ENCODE data around the gene AURKA. TPM values are rescaled to one million over a fixed set of nuclear protein-coding genes. Genes with fewer than 3 reads are reported as not detected.

The AURKA gene
- polyA plus RNA-seq, 2 donors, result 5.5 to 8.7 TPM

DNA sequence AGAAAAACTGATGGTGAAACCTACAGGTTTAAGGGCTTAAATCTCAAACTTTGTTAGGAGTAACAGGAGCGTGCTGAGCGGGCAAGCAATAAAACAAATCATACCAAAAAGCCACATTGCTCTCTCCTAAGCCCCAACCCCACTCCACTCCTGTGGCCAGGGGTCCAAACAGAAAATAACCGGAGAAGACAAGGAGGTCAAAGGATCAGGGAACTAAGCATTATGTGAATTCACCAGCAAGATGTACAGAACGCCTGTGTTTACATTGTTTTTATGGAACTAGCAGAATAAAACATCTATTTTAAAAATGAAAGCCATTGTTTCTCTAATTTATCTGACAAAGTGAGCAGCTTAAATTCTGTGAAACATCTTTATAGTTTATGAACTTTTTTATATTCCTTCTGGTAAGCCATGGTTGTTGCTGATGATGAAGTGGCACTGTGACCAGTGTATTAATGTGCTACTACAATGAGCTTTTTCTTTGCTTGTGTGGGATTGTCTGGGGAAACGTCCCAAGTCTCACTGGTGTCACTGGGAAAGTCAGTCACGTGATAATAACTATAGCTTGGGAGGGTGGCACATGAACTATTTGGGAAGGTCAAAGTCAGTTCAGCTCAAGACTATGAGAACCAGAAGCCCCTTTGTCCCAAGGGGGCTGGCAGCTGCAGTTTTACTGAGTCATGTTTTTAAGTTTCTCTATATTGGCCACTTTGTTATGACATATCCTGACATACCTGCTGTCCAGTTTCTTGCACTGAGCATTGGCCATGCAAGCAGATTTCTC is 23.5 kb downstream of the AURKA start:
- H3K4me1 ChIP-seq (ENCODE audit: control insufficient read depth in 2 of 2, insufficient read depth in 2 of 2, low read length in 1 of 2), result no peaks in the 10 kb centered on the region
- H3K36me3 ChIP-seq (ENCODE audit: control insufficient read depth in 2 of 2, insufficient read depth in 2 of 2, low read length in 1 of 2), result peaks cover 9 to 10% of the 10 kb centered on the region in 2 donors
- WGBS, 2 donors, result 79 to 80% methylated on average over 6 of the region's 6 CpGs

DNA sequence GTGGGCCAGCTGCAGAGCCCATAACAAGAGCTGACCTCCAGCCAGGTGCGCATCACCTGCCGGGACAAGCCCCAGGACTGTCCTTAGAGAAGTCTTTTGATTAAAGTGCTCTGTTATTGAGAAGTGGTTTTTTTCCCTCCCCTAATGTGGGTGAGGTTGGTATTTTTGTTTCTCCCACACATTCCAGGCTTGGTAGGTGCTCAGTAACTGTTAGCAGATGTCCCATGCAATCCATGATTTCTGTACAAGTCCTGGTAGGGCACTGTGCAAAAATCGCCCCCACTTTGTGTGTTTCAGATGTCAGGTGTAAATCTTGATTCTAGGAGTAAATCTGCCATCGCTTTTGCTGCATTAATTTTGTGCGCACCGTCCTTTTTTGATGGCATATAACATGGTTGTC is 28.5 kb downstream of the AURKA start:
- Histone ChIP-seq H3K4me1 (ENCODE audit: control insufficient read depth in 2 of 2, insufficient read depth in 2 of 2, low read length in 1 of 2) (peaks cover 7 to 8% of the 10 kb centered on the region in 2 donors), H3K4me3 (ENCODE audit: low read depth in 1 of 2, low read length in 2 of 2) (no peak overlapping the region), H3K36me3 (ENCODE audit: control insufficient read depth in 2 of 2, insufficient read depth in 2 of 2, low read length in 1 of 2) (peaks cover 6 to 8% of the 10 kb centered on the region in 2 donors), H3K9me3 (ENCODE audit: control insufficient read depth in 2 of 2, insufficient read depth in 1 of 2, low read depth in 1 of 2, low read length in 1 of 2) (no peaks in the 10 kb centered on the region), H3K27me3 (ENCODE audit: control insufficient read depth in 1 of 2, insufficient read depth in 2 of 2, low read length in 2 of 2) (no peaks in the 10 kb centered on the region), H3K27ac (ENCODE audit: low read depth in 2 of 2, low read length in 1 of 2) (no peak overlapping the region)
- WGBS, 2 donors, result 93% methylated on average over 6 of the region's 6 CpGs

More for the DNA sequence above, 23.5 kb downstream of the AURKA start:
- Histone ChIP-seq H3K27me3 (ENCODE audit: control insufficient read depth in 1 of 2, insufficient read depth in 2 of 2, low read length in 2 of 2) (no peaks in the 10 kb centered on the region), H3K9me3 (ENCODE audit: control insufficient read depth in 2 of 2, insufficient read depth in 1 of 2, low read depth in 1 of 2, low read length in 1 of 2) (no peaks in the 10 kb centered on the region), H3K4me3 (ENCODE audit: low read depth in 1 of 2, low read length in 2 of 2) (no peak overlapping the region), H3K27ac (ENCODE audit: low read depth in 2 of 2, low read length in 1 of 2) (no peak overlapping the region)

GRCh38 chr20:56362833-56363413 is 29.1 kb downstream of the AURKA start:
- Histone ChIP-seq H3K4me3 (ENCODE audit: low read depth in 1 of 2, low read length in 2 of 2) (no peak overlapping the region), H3K9me3 (ENCODE audit: control insufficient read depth in 2 of 2, insufficient read depth in 1 of 2, low read depth in 1 of 2, low read length in 1 of 2) (no peaks in the 10 kb centered on the region), H3K27me3 (ENCODE audit: control insufficient read depth in 1 of 2, insufficient read depth in 2 of 2, low read length in 2 of 2) (no peaks in the 10 kb centered on the region), H3K27ac (ENCODE audit: low read depth in 2 of 2, low read length in 1 of 2) (no peak overlapping the region), H3K4me1 (ENCODE audit: control insufficient read depth in 2 of 2, insufficient read depth in 2 of 2, low read length in 1 of 2) (peaks cover 7 to 8% of the 10 kb centered on the region in 2 donors), H3K36me3 (ENCODE audit: control insufficient read depth in 2 of 2, insufficient read depth in 2 of 2, low read length in 1 of 2) (peaks cover 6 to 8% of the 10 kb centered on the region in 2 donors)
- WGBS, 2 donors, result 56 to 57% methylated on average over 8 of the region's 8 CpGs

DNA sequence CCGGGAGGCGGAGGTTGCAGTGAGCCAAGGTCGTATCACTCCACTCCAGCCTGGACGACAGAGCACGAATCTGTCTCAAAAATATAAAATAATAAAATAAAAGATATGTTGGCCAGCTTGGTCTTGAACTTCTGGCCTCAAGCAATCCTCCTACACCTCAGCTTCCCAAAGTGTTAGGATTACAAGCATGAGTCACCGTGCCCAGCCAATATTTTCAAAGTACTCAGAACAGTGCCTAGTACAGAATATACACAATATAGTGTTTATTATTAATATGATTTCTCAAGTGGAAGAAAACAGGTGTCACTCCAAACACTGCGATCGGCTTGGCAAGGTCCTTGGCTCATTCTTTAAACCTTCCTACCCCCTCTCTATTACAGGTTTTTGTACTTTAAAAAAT is 30.1 kb downstream of the AURKA start:
- WGBS, 2 donors, result 86 to 90% methylated on average over 8 of the region's 8 CpGs
- Histone ChIP-seq H3K4me3 (ENCODE audit: low read depth in 1 of 2, low read length in 2 of 2) (no peak overlapping the region), H3K4me1 (ENCODE audit: control insufficient read depth in 2 of 2, insufficient read depth in 2 of 2, low read length in 1 of 2) (peaks cover 7 to 8% of the 10 kb centered on the region in 2 donors), H3K9me3 (ENCODE audit: control insufficient read depth in 2 of 2, insufficient read depth in 1 of 2, low read depth in 1 of 2, low read length in 1 of 2) (no peaks in the 10 kb centered on the region), H3K27me3 (ENCODE audit: control insufficient read depth in 1 of 2, insufficient read depth in 2 of 2, low read length in 2 of 2) (no peaks in the 10 kb centered on the region), H3K27ac (ENCODE audit: low read depth in 2 of 2, low read length in 1 of 2) (no peak overlapping the region), H3K36me3 (ENCODE audit: control insufficient read depth in 2 of 2, insufficient read depth in 2 of 2, low read length in 1 of 2) (peaks cover 6 to 8% of the 10 kb centered on the region in 2 donors)

- H3K27me3 ChIP-seq (ENCODE audit: control insufficient read depth in 1 of 2, insufficient read depth in 2 of 2, low read length in 2 of 2), result no peaks in the 10 kb centered on the region
- 83 to 85% methylated on average over 8 of the region's 8 CpGs for WGBS, 2 donors
- H3K27ac ChIP-seq (ENCODE audit: low read depth in 2 of 2, low read length in 1 of 2), result no peak overlapping the region
- H3K4me1 ChIP-seq (ENCODE audit: control insufficient read depth in 2 of 2, insufficient read depth in 2 of 2, low read length in 1 of 2), result peaks cover 7 to 8% of the 10 kb centered on the region in 2 donors
- no peak overlapping the region for H3K4me3 ChIP-seq (ENCODE audit: low read depth in 1 of 2, low read length in 2 of 2)
- H3K9me3 ChIP-seq (ENCODE audit: control insufficient read depth in 2 of 2, insufficient read depth in 1 of 2, low read depth in 1 of 2, low read length in 1 of 2), result no peaks in the 10 kb centered on the region
- peaks cover 0 to 6% of the 10 kb centered on the region in 2 donors for H3K36me3 ChIP-seq (ENCODE audit: control insufficient read depth in 2 of 2, insufficient read depth in 2 of 2, low read length in 1 of 2)
Measured at GRCh38 chr20:56360908-56361205, 31.2 kb downstream of the AURKA start.

DNA sequence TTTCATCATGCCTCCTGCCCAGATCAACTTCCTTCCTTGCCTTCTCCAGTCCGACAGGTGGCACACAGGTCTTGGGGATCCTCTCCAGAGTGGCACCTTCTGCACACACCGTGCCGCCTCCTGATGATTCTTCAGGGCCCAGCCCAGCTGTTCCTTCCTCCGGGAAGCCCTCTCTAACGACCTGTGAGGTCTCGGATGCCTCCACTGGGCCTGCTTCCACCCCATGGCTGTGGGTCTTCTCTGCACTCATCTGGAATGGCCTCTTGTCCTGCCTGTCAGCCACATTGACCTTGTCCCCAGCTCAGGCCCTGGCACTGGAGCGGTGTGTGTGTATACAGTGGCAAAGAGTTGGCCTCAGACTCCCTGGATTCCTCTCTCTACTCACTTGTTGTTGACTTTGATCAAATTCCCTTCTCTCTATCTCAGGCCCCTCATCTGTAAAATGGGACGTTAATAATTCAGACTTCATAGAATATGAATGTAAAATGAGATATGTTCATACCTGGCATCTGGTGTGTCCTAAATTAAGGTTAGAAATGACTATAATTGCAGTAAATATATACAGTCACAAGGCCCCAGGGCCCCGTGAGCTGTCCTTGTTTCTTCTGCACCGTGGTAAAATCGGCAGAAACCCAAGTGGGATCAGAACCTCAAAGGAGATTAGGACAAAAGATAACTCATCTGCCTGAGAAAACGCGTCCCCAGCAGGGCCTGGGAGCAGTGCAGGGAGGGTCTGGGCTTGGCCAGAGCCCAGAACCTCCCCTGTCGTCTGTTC is 31.7 kb downstream of the AURKA start:
- Histone ChIP-seq H3K27me3 (ENCODE audit: control insufficient read depth in 1 of 2, insufficient read depth in 2 of 2, low read length in 2 of 2) (no peaks in the 10 kb centered on the region), H3K36me3 (ENCODE audit: control insufficient read depth in 2 of 2, insufficient read depth in 2 of 2, low read length in 1 of 2) (peaks cover 0 to 2% of the 10 kb centered on the region in 2 donors), H3K9me3 (ENCODE audit: control insufficient read depth in 2 of 2, insufficient read depth in 1 of 2, low read depth in 1 of 2, low read length in 1 of 2) (no peaks in the 10 kb centered on the region), H3K4me1 (ENCODE audit: control insufficient read depth in 2 of 2, insufficient read depth in 2 of 2, low read length in 1 of 2) (peaks cover 7 to 8% of the 10 kb centered on the region in 2 donors), H3K4me3 (ENCODE audit: low read depth in 1 of 2, low read length in 2 of 2) (peak overlapping the region in 1 of 2 donors; percentile 92), H3K27ac (ENCODE audit: low read depth in 2 of 2, low read length in 1 of 2) (peak overlapping the region in 1 of 2 donors; percentile 65)
- 69 to 72% methylated on average over 14 of the region's 14 CpGs for WGBS, 2 donors

- Histone ChIP-seq H3K9me3 (ENCODE audit: control insufficient read depth in 2 of 2, insufficient read depth in 1 of 2, low read depth in 1 of 2, low read length in 1 of 2) (no peaks in the 10 kb centered on the region), H3K36me3 (ENCODE audit: control insufficient read depth in 2 of 2, insufficient read depth in 2 of 2, low read length in 1 of 2) (no peaks in the 10 kb centered on the region), H3K27ac (ENCODE audit: low read depth in 2 of 2, low read length in 1 of 2) (peak overlapping the region; percentile 78 to 90), H3K4me1 (ENCODE audit: control insufficient read depth in 2 of 2, insufficient read depth in 2 of 2, low read length in 1 of 2) (peaks cover 7 to 8% of the 10 kb centered on the region in 2 donors), H3K27me3 (ENCODE audit: control insufficient read depth in 1 of 2, insufficient read depth in 2 of 2, low read length in 2 of 2) (no peaks in the 10 kb centered on the region), H3K4me3 (ENCODE audit: low read depth in 1 of 2, low read length in 2 of 2) (peak overlapping the region; percentile 83 to 92)
- WGBS, 2 donors, result 6 to 8% methylated on average over 51 of the region's 51 CpGs
Measured at GRCh38 chr20:56359212-56360132, 32.5 kb downstream of the AURKA start.

DNA sequence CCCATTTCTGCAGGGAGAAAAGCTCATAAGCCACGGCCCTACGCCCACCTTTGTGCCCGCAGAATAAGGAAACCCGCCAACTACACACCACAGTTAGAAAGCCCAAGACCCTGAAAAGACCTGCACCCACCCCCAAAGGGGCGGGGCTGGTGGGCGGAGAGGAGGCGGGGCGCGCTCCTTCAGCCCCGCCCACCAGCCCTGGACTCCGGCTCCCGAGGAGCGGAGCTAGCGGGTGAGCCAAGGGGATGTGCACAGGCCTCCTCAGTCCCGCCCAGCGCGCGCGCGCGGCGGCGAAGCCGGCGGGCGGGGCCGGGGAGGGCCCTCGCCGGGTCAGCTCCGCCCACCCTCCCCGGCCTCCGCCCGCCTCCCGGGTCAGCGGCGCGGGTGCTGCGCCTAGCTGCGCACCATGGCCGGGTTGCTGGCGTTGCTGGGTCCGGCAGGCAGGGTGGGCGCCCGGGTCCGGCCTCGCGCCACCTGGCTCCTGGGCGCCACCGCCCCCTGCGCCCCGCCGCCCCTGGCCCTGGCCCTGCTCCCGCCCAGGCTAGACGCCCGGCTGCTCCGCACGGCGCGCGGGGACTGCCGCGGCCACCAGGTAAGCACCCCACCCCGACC is 33.3 kb downstream of the AURKA start, which contains the start of gene FAM210B:
Gene FAM210B (plus strand): TSS at position 375 of the 612 bp plus-strand sequence. CDS start 32 bp downstream, at position 407.
- Histone ChIP-seq H3K36me3 (ENCODE audit: control insufficient read depth in 2 of 2, insufficient read depth in 2 of 2, low read length in 1 of 2) (no peaks in the 10 kb centered on the region), H3K27me3 (ENCODE audit: control insufficient read depth in 1 of 2, insufficient read depth in 2 of 2, low read length in 2 of 2) (no peaks in the 10 kb centered on the region), H3K4me1 (ENCODE audit: control insufficient read depth in 2 of 2, insufficient read depth in 2 of 2, low read length in 1 of 2) (peaks cover 7 to 8% of the 10 kb centered on the region in 2 donors), H3K9me3 (ENCODE audit: control insufficient read depth in 2 of 2, insufficient read depth in 1 of 2, low read depth in 1 of 2, low read length in 1 of 2) (no peaks in the 10 kb centered on the region), H3K4me3 (ENCODE audit: low read depth in 1 of 2, low read length in 2 of 2) (peak within 1 kb of the TSS; percentile 83 to 92), H3K27ac (ENCODE audit: low read depth in 2 of 2, low read length in 1 of 2) (peak within 1 kb of the TSS; percentile 78 to 90)
- WGBS, 2 donors, result 0 to 1% methylated on average over 37 to 63 of the region's 63 CpGs
